Fibroblast of lung (primary cell): Measurements from ENCODE around the gene C22orf15.
A peak's percentile ranks its signal among the peaks of the same experiment; 100 is the strongest.

Experiments
- CTCF ChIP-seq, 2 donors: IDR thresholded peaks in 1 of 2; conservative IDR thresholded peaks in 1 of 2; 1 replicate in 1 of 2; 2 replicates in 1 of 2; pipeline ENCODE4 v1.5.1; 2011 to 2012; ENCODE audit warnings: low read length in 2 of 2, control low read depth in 1 of 2, inconsistent platforms in 1 of 2, low read depth in 1 of 2, mild to moderate bottlenecking in 1 of 2
- EZH2 ChIP-seq: IDR thresholded peaks from 2 replicates; pipeline ENCODE4 v1.5.1; 2012; ENCODE audit warnings: low read length, control low read depth, mild to moderate bottlenecking; ENCODE audit errors: missing control alignments

GRCh38 chr22:23772649-23773473 is 10.1 kb downstream of the C22orf15 start, which contains the start of gene MMP11:
- TF ChIP-seq CTCF (conservative IDR thresholded peaks at IDR 0.05 in 1 of 2, IDR thresholded peaks at IDR 0.05 in 1 of 2; ENCODE audit: low read depth in 1 of 2, low read length in 2 of 2) (no peak), EZH2 (peak; percentile 26)
